AG09319 (cell line): ENCODE data around the gene LUZP1.

Experiments used
- DNase-seq: peaks from one replicate; pipeline ENCODE4 v3.0.0-alpha.2; 2010; ENCODE audit warnings: low read depth; ENCODE audit errors: extremely low read depth
- CTCF ChIP-seq: IDR thresholded peaks from 2 replicates; pipeline ENCODE4 v1.5.1; 2011; ENCODE audit warnings: low read depth, mild to moderate bottlenecking, inconsistent platforms, low read length, moderate library complexity

The LUZP1 gene

GRCh38 chr1:23174426-23175110 lies 5.9 kb upstream of the LUZP1 start:
- TF ChIP-seq CTCF = no peak
- DNase-seq = no peak

- no peak for TF ChIP-seq CTCF
Measured at GRCh38 chr1:23171181-23171755, 2.6 kb upstream of the LUZP1 start.

GRCh38 chr1:23169727-23170335 lies 1.2 kb upstream of the LUZP1 start:
- TF ChIP-seq CTCF = no peak
- DNase-seq = peak; percentile 78

More at GRCh38 chr1:23171181-23171755, 2.6 kb upstream of the LUZP1 start:
- no peak for DNase-seq

- DNase-seq = no peak
- TF ChIP-seq CTCF = no peak
Measured at GRCh38 chr1:23169195-23169575, 529 bp upstream of the LUZP1 start.

GRCh38 chr1:23168079-23168444 lies 594 bp downstream of the LUZP1 start:
- no peak for TF ChIP-seq CTCF

GRCh38 chr1:23167353-23168078 lies 1.1 kb downstream of the LUZP1 start:
- no peak for DNase-seq
- TF ChIP-seq CTCF = no peak

More at GRCh38 chr1:23168079-23168444, 594 bp downstream of the LUZP1 start:
- no peak for DNase-seq

- DNase-seq = no peak
- no peak for TF ChIP-seq CTCF
Measured at GRCh38 chr1:23166854-23167253, 1.8 kb downstream of the LUZP1 start.
